GM19238 (cell line): ENCODE results near the gene SMTNL1.
A peak's percentile ranks its signal among the peaks of the same experiment; 100 is the strongest.

Experiments
- DNase-seq: peaks from one replicate; pipeline ENCODE4 v3.0.0; 2011; ENCODE audit warnings: low spot score; ENCODE audit not compliant: insufficient read length

The SMTNL1 gene

GRCh38 chr11:57536947-57537619 lies at the start of gene SMTNL1:
Gene SMTNL1, plus strand, starts transcription at chr11:57537595. Its CDS starts 5,048 bp downstream, at chr11:57542643.
- DNase-seq = no peak

- DNase-seq = no peak
Observed at GRCh38 chr11:57487920-57488659, 49.3 kb upstream of the SMTNL1 start.

GRCh38 chr11:57490456-57491248 lies 46.7 kb upstream of the SMTNL1 start:
- no peak for DNase-seq

- DNase-seq = no peak
Observed at GRCh38 chr11:57491371-57492061, 45.9 kb upstream of the SMTNL1 start.

- DNase-seq = peak; percentile 69
Observed at GRCh38 chr11:57493507-57494503, 43.6 kb upstream of the SMTNL1 start.

- DNase-seq = no peak
Observed at GRCh38 chr11:57496109-57496820, 41.1 kb upstream of the SMTNL1 start.

- DNase-seq = no peak
Observed at GRCh38 chr11:57497303-57498247, 39.8 kb upstream of the SMTNL1 start.

- DNase-seq = no peak
Observed at GRCh38 chr11:57498540-57498939, 38.9 kb upstream of the SMTNL1 start.

- peak; percentile 92 for DNase-seq
Observed at GRCh38 chr11:57499413-57499982, 37.9 kb upstream of the SMTNL1 start.

- DNase-seq = no peak
Observed at GRCh38 chr11:57499983-57500461, 37.4 kb upstream of the SMTNL1 start.

GRCh38 chr11:57500515-57500914 lies 36.9 kb upstream of the SMTNL1 start:
- no peak for DNase-seq

GRCh38 chr11:57500926-57501325 lies 36.5 kb upstream of the SMTNL1 start:
- DNase-seq = no peak

GRCh38 chr11:57501953-57502352 lies 35.4 kb upstream of the SMTNL1 start:
- no peak for DNase-seq

- DNase-seq = no peak
Observed at GRCh38 chr11:57502376-57502775, 35.0 kb upstream of the SMTNL1 start.

- DNase-seq = no peak
Observed at GRCh38 chr11:57502870-57503269, 34.5 kb upstream of the SMTNL1 start.

- no peak for DNase-seq
Observed at GRCh38 chr11:57504511-57504910, 32.9 kb upstream of the SMTNL1 start.

- DNase-seq = no peak
Observed at GRCh38 chr11:57506522-57506921, 30.9 kb upstream of the SMTNL1 start.
